HCT116 (cell line): ENCODE measurements around the gene SLC8A2. TPM values are rescaled to one million over a fixed set of nuclear protein-coding genes. Genes with fewer than 3 reads are reported as not detected.

Experiments used
- ATAC-seq: fragments of 200-7000 bp; cut with Tn5 transposase; 2 replicates; pipeline ENCODE4 v1.9.1; 2020; ENCODE audit warnings: mild to moderate bottlenecking, moderate library complexity
- BruUV-seq: library from RNA; stranded (reverse); fragments of 400-500 nt; replicated peaks from 2 replicates; lab custom pipeline; 2021; lab: Mats Ljungman, UMichigan
- CTCF ChIA-PET: fragments of 300-600 bp; sonication (Branson Sonifier 250); formaldehyde crosslinking; loops from one replicate; lab custom pipeline; 2021; ENCODE audit warnings: antibody characterized with exemption; lab: Charles Lee
- POLR2A ChIA-PET: fragments of 300-600, 350-600 bp; sonication (Branson Sonifier 250); formaldehyde crosslinking; loops from one replicate; lab custom pipeline; 2021; ENCODE audit warnings: antibody characterized with exemption; lab: Charles Lee
- RAD21 ChIA-PET, 2 experiments: fragments of 300-600 bp; sonication (Branson Sonifier 250); formaldehyde crosslinking; loops; one replicate each; lab custom pipeline; 2023; ENCODE audit warnings: low total read pairs in 2 of 2; ENCODE audit not compliant: uncharacterized antibody in 2 of 2, unreplicated experiment in 2 of 2, low non-redundant PET in 1 of 2; lab: Charles Lee
- DNase-seq: peaks from one replicate; pipeline ENCODE4 v3.0.0-alpha.2; 2010; ENCODE audit warnings: low read depth, low spot score
- H2AFZ ChIP-seq: fragments of 200-600 bp; shearing (Covaris generic), sonication (generic); 2 replicates; pipeline ENCODE4 v1.6.1; 2017; ENCODE audit warnings: low read depth, mixed run types, mixed read lengths, antibody characterized with exemption, low read length; ENCODE audit not compliant: poor library complexity, severe bottlenecking
- H3K27ac ChIP-seq: 2 replicates; pipeline ENCODE4 v1.5.1; 2012; ENCODE audit warnings: low read depth, low read length
- H3K27me3 ChIP-seq: fragments of 200-600 bp; sonication (generic); 2 replicates; pipeline ENCODE4 v1.6.1; 2016; ENCODE audit warnings: mixed run types, low read length, mixed read lengths; ENCODE audit not compliant: insufficient read depth
- H3K36me3 ChIP-seq, 2 experiments: fragments of 200-500 bp in 1 of 2; fragments of 200-600 bp in 1 of 2; sonication (Bioruptor generic) in 1 of 2; sonication (generic) in 1 of 2; 2 replicates each; pipeline versions ENCODE4 v1.5.1 to v1.6.1; 2014 to 2016; ENCODE audit warnings: low read length in 2 of 2, inconsistent platforms in 1 of 2, mixed read lengths in 1 of 2, mixed run types in 1 of 2; ENCODE audit not compliant: insufficient read depth in 2 of 2, control insufficient read depth in 1 of 2
- H3K4me1 ChIP-seq, 2 experiments: fragments of 200-600 bp in 1 of 2; sonication (generic) in 1 of 2; 2 replicates each; pipeline versions ENCODE4 v1.5.1 to v1.6.1; 2012 to 2017; ENCODE audit warnings: low read length in 2 of 2, inconsistent platforms in 1 of 2, mild to moderate bottlenecking in 1 of 2, mixed read lengths in 1 of 2, mixed run types in 1 of 2, moderate library complexity in 1 of 2; ENCODE audit not compliant: insufficient read depth in 2 of 2, control insufficient read depth in 1 of 2
- H3K4me2 ChIP-seq: fragments of 200-600 bp; sonication (generic); 2 replicates; pipeline ENCODE4 v1.6.1; 2017; ENCODE audit warnings: mixed run types, low read length, mixed read lengths
- H3K4me3 ChIP-seq, 2 experiments: fragments of 200-600 bp in 1 of 2; sonication (generic) in 1 of 2; replicated peaks in 1 of 2; 2 replicates each; pipeline ENCODE4 v1.5.1; 2011 to 2016; ENCODE audit warnings: low read length in 2 of 2, control low read depth in 1 of 2, low read depth in 1 of 2, mild to moderate bottlenecking in 1 of 2, mixed read lengths in 1 of 2, mixed run types in 1 of 2
- H3K79me2 ChIP-seq: fragments of 200-600 bp; sonication (generic); 2 replicates; pipeline ENCODE4 v1.6.1; 2017; ENCODE audit warnings: mild to moderate bottlenecking, mixed run types, low read length, moderate library complexity, mixed read lengths; ENCODE audit not compliant: insufficient read depth
- H3K9ac ChIP-seq: fragments of 200-600 bp; sonication (generic); 2 replicates; pipeline ENCODE4 v1.6.1; 2016; ENCODE audit warnings: low read length, mixed read lengths
- H3K9me2 ChIP-seq: fragments of 200-600 bp; sonication (generic), shearing (Covaris generic); 2 replicates; pipeline ENCODE4 v1.6.1; 2017; ENCODE audit warnings: mixed run types, mild to moderate bottlenecking, moderate library complexity; ENCODE audit not compliant: insufficient read depth
- H3K9me3 ChIP-seq, 2 experiments: fragments of 200-500 bp in 1 of 2; fragments of 200-600 bp in 1 of 2; sonication (Bioruptor generic) in 1 of 2; sonication (generic) in 1 of 2; 2 replicates each; pipeline ENCODE4 v1.6.1; 2014 to 2017; ENCODE audit warnings: low read length in 2 of 2, mixed read lengths in 2 of 2, inconsistent platforms in 1 of 2, low read depth in 1 of 2, mild to moderate bottlenecking in 1 of 2, mixed run types in 1 of 2, moderate library complexity in 1 of 2; ENCODE audit not compliant: control insufficient read depth in 1 of 2, insufficient read depth in 1 of 2
- H4K20me1 ChIP-seq: fragments of 200-600 bp; sonication (generic), shearing (Covaris generic); 2 replicates; pipeline ENCODE4 v1.6.1; 2017; ENCODE audit warnings: mixed run types, mild to moderate bottlenecking, moderate library complexity; ENCODE audit not compliant: insufficient read depth
- CEBPB ChIP-seq: IDR thresholded peaks from 2 replicates; pipeline ENCODE4 v1.6.1; 2012; ENCODE audit warnings: low read depth
- CTCF ChIP-seq, 3 experiments: fragments of 200-600 bp in 1 of 3; sonication (generic) in 1 of 3; IDR thresholded peaks in 2 of 3; conservative IDR thresholded peaks in 1 of 3; 2 replicates each; pipeline ENCODE4 v1.5.1; 2012 to 2017; ENCODE audit warnings: low read depth in 2 of 3, low read length in 2 of 3, antibody characterized with exemption in 1 of 3, borderline replicate concordance in 1 of 3, control low read depth in 1 of 3, mild to moderate bottlenecking in 1 of 3, mixed read lengths in 1 of 3, mixed run types in 1 of 3, moderate library complexity in 1 of 3; ENCODE audit not compliant: insufficient read depth in 1 of 3
- FOSL1 ChIP-seq: IDR thresholded peaks from 2 replicates; pipeline ENCODE4 v1.6.1; 2012; ENCODE audit warnings: low read depth
- JUND ChIP-seq: IDR thresholded peaks from 2 replicates; pipeline ENCODE4 v1.6.1; 2012
- MAX ChIP-seq: IDR thresholded peaks from 2 replicates; pipeline ENCODE4 v1.6.1; 2012
- POLR2A ChIP-seq: IDR thresholded peaks from 2 replicates; pipeline ENCODE4 v1.7.0; 2011; ENCODE audit warnings: borderline replicate concordance; ENCODE audit not compliant: insufficient read depth, insufficient read length; ENCODE audit errors: extremely low read depth
- SRF ChIP-seq: IDR thresholded peaks from 2 replicates; pipeline ENCODE4 v1.6.1; 2012; ENCODE audit warnings: low read depth
- TCF7L2 ChIP-seq: IDR thresholded peaks from 2 replicates; pipeline ENCODE4 v1.7.0; 2011; ENCODE audit warnings: borderline replicate concordance, inconsistent platforms; ENCODE audit not compliant: insufficient read depth, insufficient read length; ENCODE audit errors: extremely low read depth
- intact Hi-C: fragments of 100-400 bp; cut with micrococcal nuclease; formaldehyde crosslinking; loops from 2 replicates; pipeline ENCODE4 v1.10.0; 2022
- total RNA-seq: library from RNA; stranded (reverse); gene quantifications from one replicate; pipeline ENCODE4 v1.2.1, GENCODE V29; 2021; ENCODE audit not compliant: unreplicated experiment
- TF ChIP-seq, protein P1 (sequence below): IDR thresholded peaks from 2 replicates; pipeline ENCODE4 v1.6.1; 2012
- TF ChIP-seq, protein P2 (sequence below): IDR thresholded peaks from 2 replicates; pipeline ENCODE4 v1.6.1; 2012; ENCODE audit warnings: low read depth

Gene SLC8A2
- total RNA-seq, 1 experiment from 2014 or later: 0.98 TPM

- TF ChIP-seq CEBPB (no peak), FOSL1 (no peak), CTCF (IDR thresholded peaks at IDR 0.05 in 2 of 3, conservative IDR thresholded peaks at IDR 0.05 in 1 of 3; ENCODE audit: borderline replicate concordance in 1 of 3, insufficient read depth in 1 of 3, low read depth in 2 of 3, low read length in 2 of 3) (no peak), TCF7L2 (no peak)
- TF ChIP-seq, protein P1, sequence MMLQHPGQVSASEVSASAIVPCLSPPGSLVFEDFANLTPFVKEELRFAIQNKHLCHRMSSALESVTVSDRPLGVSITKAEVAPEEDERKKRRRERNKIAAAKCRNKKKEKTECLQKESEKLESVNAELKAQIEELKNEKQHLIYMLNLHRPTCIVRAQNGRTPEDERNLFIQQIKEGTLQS: no peak
Observed at GRCh38 chr19:47494211-47494547, 22.5 kb upstream of the SLC8A2 start (continued).

DNA sequence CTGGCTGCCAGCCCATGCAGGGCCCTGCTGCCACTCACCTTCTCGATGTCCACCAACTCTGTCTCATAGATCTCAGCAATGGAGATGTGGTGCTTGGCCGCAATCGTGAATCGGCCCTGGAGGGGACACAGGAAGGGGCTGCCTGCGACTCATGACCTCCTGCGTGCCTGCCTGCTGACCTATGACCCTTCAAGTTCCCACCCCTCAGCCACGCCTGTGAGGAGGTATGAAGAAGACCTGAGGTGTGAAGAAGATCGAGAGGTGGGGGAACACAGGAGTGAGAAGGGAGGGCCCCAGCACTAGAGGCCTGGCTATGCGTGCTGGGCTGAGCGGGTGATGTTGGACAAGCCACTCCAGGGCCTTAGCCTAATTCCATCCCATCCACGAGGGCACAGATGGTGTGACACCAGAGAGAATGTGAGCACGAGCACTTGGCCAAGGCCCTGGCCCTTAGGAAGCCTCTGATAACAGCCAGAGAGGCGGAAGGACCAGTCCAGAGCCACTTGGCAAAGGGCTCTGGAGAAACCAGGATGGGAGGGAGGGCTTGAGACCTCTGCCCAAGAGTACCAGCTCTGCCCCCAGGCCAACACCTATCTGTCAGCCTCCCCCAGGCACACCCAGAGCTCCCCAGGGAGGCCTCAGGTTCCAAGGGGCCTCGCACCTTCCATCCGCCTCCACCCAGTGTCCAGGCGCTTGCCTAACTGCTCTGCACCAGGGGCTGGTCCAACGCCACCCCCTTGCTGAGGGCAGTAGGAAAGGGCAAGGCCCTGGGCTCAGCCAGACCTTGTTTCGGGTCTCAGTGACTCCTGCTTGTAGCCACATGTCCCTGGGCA lies 21.9 kb upstream of the SLC8A2 start:
- H3K27ac ChIP-seq: no peak overlapping the region
- H3K9me2 ChIP-seq: no peaks in the 10 kb centered on the region
- no peak overlapping the region for H3K4me3 ChIP-seq
- H3K36me3 ChIP-seq: peaks cover 2 to 5% of the 10 kb centered on the region in 2 experiments; a peak in 1 of 4 replicates
- no peak for DNase-seq
- TF ChIP-seq JUND: no peak
- no peak for TF ChIP-seq MAX
- TF ChIP-seq CTCF (IDR thresholded peaks at IDR 0.05 in 2 of 3, conservative IDR thresholded peaks at IDR 0.05 in 1 of 3; ENCODE audit: borderline replicate concordance in 1 of 3, insufficient read depth in 1 of 3, low read depth in 2 of 3, low read length in 2 of 3): no peak
- TF ChIP-seq, protein P2, sequence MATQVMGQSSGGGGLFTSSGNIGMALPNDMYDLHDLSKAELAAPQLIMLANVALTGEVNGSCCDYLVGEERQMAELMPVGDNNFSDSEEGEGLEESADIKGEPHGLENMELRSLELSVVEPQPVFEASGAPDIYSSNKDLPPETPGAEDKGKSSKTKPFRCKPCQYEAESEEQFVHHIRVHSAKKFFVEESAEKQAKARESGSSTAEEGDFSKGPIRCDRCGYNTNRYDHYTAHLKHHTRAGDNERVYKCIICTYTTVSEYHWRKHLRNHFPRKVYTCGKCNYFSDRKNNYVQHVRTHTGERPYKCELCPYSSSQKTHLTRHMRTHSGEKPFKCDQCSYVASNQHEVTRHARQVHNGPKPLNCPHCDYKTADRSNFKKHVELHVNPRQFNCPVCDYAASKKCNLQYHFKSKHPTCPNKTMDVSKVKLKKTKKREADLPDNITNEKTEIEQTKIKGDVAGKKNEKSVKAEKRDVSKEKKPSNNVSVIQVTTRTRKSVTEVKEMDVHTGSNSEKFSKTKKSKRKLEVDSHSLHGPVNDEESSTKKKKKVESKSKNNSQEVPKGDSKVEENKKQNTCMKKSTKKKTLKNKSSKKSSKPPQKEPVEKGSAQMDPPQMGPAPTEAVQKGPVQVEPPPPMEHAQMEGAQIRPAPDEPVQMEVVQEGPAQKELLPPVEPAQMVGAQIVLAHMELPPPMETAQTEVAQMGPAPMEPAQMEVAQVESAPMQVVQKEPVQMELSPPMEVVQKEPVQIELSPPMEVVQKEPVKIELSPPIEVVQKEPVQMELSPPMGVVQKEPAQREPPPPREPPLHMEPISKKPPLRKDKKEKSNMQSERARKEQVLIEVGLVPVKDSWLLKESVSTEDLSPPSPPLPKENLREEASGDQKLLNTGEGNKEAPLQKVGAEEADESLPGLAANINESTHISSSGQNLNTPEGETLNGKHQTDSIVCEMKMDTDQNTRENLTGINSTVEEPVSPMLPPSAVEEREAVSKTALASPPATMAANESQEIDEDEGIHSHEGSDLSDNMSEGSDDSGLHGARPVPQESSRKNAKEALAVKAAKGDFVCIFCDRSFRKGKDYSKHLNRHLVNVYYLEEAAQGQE: no peak
- TF ChIP-seq, protein P1: no peak
- no peak for TF ChIP-seq POLR2A
- no peak for TF ChIP-seq SRF
- TF ChIP-seq, all 23 proteins: peak for 0
- H3K27me3 ChIP-seq: no peaks in the 10 kb centered on the region
- H3K4me2 ChIP-seq: no peak overlapping the region
- no TSS peak for BruUV-seq
- H3K9ac ChIP-seq: no peak overlapping the region
- H3K79me2 ChIP-seq: no peaks in the 10 kb centered on the region
- ATAC-seq: no peak
- POLR2A ChIA-PET: no interaction called here
- intact Hi-C loops: no loop called here
- H3K4me1 ChIP-seq: 0 out of 4 replicates have a peak, but pooled peaks cover 0 to 5% of the 10 kb centered on the region in 2 experiments
- RAD21 ChIA-PET: no interaction called here
- no peak overlapping the region for H2AFZ ChIP-seq
- H3K9me3 ChIP-seq: no peaks in the 10 kb centered on the region
- CTCF ChIA-PET: interaction anchor here (1.1 kb wide), 1 partner anchor 10 kb away, joined by 3 read pairs; the partner anchor contains the start of gene KPTN
- no peaks in the 10 kb centered on the region for H4K20me1 ChIP-seq
